Mammary microvascular endothelial cell (primary cell): ENCODE results near the gene DIPK1A. TPM values are rescaled to one million over a fixed set of nuclear protein-coding genes. Genes with fewer than 3 reads are reported as not detected.

ENCODE experiments used
- total RNA-seq: library from RNA; depleted of rRNA; stranded (reverse); fragments of >200 nt; gene quantifications from 2 replicates; pipeline ENCODE4 v1.2.3, GENCODE V29; 2015

The DIPK1A gene
- total RNA-seq: 1.1 and 1.3 TPM in 2 replicates

GRCh38 chr1:92961131-92961895 lies at the start of gene DIPK1A:
TSS of gene DIPK1A (minus strand) at chr1:92961462. CDS start at chr1:92961429, 33 bp downstream.

DNA sequence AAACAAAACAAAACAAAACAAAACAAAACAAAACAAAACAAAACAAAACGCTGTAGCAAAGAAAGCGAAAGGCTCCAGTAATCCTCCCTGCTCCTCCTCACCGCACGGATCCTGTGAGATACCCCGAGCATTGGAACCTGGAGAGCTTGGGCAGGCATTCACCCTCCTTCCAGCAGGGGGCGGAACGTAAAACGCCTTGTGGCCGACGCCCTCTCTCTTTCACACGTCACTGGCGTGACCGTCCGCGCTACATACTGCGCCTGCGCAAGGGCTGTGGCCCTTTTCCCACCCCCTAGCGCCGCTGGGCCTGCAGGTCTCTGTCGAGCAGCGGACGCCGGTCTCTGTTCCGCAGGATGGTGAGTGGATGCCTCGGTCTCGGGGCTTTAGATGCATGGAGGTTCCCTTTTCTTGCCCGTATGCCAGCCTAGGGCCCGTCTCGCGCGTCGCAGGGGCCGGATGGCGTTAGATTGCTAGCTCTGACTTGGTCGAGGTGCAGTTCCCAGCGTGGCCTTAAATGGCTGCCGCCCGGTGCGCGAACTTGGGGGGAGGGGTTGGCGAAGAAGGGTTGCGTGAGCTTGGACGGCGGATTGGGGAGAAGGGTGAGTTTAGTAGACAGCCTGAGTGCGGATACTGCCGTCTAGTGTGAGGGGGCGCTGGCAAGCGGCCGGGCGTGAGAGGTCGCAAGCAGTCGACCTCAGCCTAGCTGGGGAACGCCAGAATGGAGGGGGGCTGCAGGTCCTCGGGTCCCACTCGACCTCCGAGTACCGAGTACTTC lies 129.3 kb downstream of the DIPK1A start, which contains the start of gene RPL5:
TSS of gene RPL5 (plus strand) at position 279 of the 775 bp plus-strand sequence. CDS start at position 354, 75 bp downstream.

Other genes with a start within 250 kb of the DIPK1A start
- 6.9 and 7.7 TPM in 2 replicates for gene EVI5, start 176.4 kb downstream of the DIPK1A start, total RNA-seq
- 1,431 and 1,438 TPM in 2 replicates for gene RPL5, start 129.4 kb downstream of the DIPK1A start, total RNA-seq
- gene MTF2, start 117.8 kb upstream of the DIPK1A start, total RNA-seq: 12.5 and 18.8 TPM in 2 replicates
- gene TMED5, start 219.0 kb upstream of the DIPK1A start, total RNA-seq: 46.2 and 53.4 TPM in 2 replicates
- gene CCDC18, start 219.3 kb upstream of the DIPK1A start, total RNA-seq: 5.7 and 6.1 TPM in 2 replicates